ENCODE measurements around the gene PHOX2A. TPM values are rescaled to one million over a fixed set of nuclear protein-coding genes. Genes with fewer than 3 reads are reported as not detected.

Gene PHOX2A
- total and polyA plus RNA-seq, 2 donors = 0.05 to 0.11 TPM

DNA sequence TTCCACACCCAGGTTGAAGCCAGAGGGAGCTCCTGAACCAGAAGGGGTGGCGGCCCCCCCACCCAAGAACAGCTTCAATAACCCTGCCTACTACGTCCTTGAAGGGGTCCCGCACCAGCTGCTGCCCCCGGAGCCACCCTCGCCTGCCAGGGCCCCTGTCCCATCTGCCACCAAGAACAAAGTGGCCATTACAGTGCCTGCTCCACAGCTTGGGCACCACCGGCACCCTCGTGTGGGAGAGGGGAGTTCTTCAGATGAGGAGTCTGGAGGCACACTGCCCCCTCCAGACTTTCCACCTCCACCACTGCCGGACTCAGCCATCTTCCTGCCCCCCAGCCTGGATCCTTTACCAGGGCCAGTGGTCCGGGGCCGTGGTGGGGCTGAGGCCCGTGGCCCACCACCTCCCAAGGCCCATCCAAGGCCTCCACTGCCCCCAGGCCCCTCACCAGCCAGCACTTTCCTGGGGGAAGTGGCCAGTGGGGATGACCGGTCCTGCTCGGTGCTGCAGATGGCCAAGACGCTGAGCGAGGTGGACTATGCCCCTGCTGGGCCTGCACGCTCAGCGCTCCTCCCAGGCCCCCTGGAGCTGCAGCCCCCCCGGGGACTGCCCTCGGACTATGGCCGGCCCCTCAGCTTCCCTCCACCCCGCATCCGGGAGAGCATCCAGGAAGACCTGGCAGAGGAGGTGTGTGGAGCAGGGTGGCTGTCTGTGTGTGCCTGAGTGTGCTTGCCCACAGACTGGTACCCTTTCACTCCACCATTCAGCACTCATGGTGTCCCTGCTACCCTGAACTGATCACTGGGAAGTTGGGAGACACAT lies 6.7 kb downstream of the PHOX2A start:
- no peak for DNase-seq (ENCODE audit: low read depth in 6 of 9, low spot score in 9 of 9)
- H3K36me3 ChIP-seq (ENCODE audit: control insufficient read depth in 2 of 2, insufficient read depth in 2 of 2, low read length in 1 of 2) = peaks cover 44 to 54% of the 10 kb centered on the region in 2 donors
- H3K9me3 ChIP-seq (ENCODE audit: control insufficient read depth in 2 of 2, insufficient read depth in 1 of 2, low read length in 1 of 2) = peaks cover 0 to 1% of the 10 kb centered on the region in 2 donors
- 97% methylated on average over 22 of the region's 22 CpGs for WGBS
- H3K27ac ChIP-seq (ENCODE audit: low read depth in 1 of 2, low read length in 1 of 2) = no peak overlapping the region
- H3K4me1 ChIP-seq (ENCODE audit: control insufficient read depth in 2 of 2, insufficient read depth in 2 of 2, low read length in 2 of 2) = peaks cover 0 to 11% of the 10 kb centered on the region in 2 donors
- no peak overlapping the region for H3K4me3 ChIP-seq (ENCODE audit: low read length in 2 of 2)
- peaks cover 39 to 40% of the 10 kb centered on the region in 2 donors for H3K27me3 ChIP-seq (ENCODE audit: control insufficient read depth in 2 of 2, insufficient read depth in 1 of 2, low read length in 1 of 2)

DNA sequence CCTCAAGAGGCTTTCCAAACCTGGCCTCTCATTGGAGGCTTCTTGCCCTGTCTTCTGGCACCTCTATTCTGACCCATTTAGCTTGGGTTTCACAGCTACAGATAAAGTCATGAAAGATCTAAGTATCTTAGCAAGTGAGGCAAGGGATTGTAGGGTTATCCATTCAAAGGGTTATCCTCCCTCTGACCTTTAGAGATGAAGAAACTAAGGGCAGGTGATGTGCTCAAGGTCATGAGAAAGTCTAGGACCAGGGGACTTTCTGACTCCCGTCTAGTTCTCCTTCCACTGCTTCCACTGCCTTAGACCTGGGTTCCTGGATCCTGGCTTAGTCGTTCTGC lies 7.2 kb downstream of the PHOX2A start:
- Histone ChIP-seq H3K4me1 (ENCODE audit: control insufficient read depth in 2 of 2, insufficient read depth in 2 of 2, low read length in 2 of 2) (peaks cover 0 to 11% of the 10 kb centered on the region in 2 donors), H3K27ac (ENCODE audit: low read depth in 1 of 2, low read length in 1 of 2) (no peak overlapping the region), H3K4me3 (ENCODE audit: low read length in 2 of 2) (no peak overlapping the region), H3K27me3 (ENCODE audit: control insufficient read depth in 2 of 2, insufficient read depth in 1 of 2, low read length in 1 of 2) (peaks cover 34% of the 10 kb centered on the region in 2 donors), H3K9me3 (ENCODE audit: control insufficient read depth in 2 of 2, insufficient read depth in 1 of 2, low read length in 1 of 2) (peaks cover 0 to 1% of the 10 kb centered on the region in 2 donors), H3K36me3 (ENCODE audit: control insufficient read depth in 2 of 2, insufficient read depth in 2 of 2, low read length in 1 of 2) (peaks cover 49 to 60% of the 10 kb centered on the region in 2 donors)
- 92% methylated on average over 2 of the region's 2 CpGs for WGBS
- no peak for DNase-seq (ENCODE audit: low read depth in 6 of 9, low spot score in 9 of 9)

DNA sequence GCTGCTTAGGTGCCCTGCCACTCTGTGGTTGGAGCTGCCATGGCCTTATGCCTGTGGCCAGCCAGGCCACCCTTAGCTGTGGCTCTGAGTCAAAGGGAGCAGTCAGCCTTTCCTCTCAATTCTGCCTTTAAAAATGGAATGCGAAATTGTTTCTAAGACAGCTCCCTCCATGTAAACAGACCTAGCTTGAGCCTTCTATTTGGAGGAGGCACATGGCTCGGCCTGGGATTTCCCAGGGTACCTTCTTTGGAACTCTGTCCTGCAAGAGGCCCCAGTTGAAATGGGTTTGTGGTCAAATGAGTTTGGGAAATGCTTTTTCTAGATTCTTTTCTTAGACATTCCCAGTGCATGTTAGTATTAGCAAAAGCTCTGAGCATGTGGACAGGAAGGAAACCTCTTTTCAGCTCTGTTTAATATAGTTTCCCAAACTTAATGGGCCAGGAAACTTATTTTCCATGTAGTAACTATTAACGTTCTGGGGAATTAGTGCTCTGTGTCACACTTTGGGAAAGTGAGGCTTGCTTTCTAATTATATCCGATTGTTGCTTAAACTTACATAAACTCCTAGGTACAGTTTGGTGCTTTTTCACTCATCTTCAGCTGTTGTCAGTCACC lies 7.8 kb downstream of the PHOX2A start:
- H3K36me3 ChIP-seq (ENCODE audit: control insufficient read depth in 2 of 2, insufficient read depth in 2 of 2, low read length in 1 of 2) = peaks cover 55 to 65% of the 10 kb centered on the region in 2 donors
- peaks cover 0 to 11% of the 10 kb centered on the region in 2 donors for H3K4me1 ChIP-seq (ENCODE audit: control insufficient read depth in 2 of 2, insufficient read depth in 2 of 2, low read length in 2 of 2)
- H3K27me3 ChIP-seq (ENCODE audit: control insufficient read depth in 2 of 2, insufficient read depth in 1 of 2, low read length in 1 of 2) = peaks cover 28% of the 10 kb centered on the region in 2 donors
- 94% methylated on average over 4 of the region's 4 CpGs for WGBS
- H3K4me3 ChIP-seq (ENCODE audit: low read length in 2 of 2) = no peak overlapping the region
- H3K9me3 ChIP-seq (ENCODE audit: control insufficient read depth in 2 of 2, insufficient read depth in 1 of 2, low read length in 1 of 2) = peaks cover 0 to 1% of the 10 kb centered on the region in 2 donors
- no peak overlapping the region for H3K27ac ChIP-seq (ENCODE audit: low read depth in 1 of 2, low read length in 1 of 2)
- no peak for DNase-seq (ENCODE audit: low read depth in 6 of 9, low spot score in 9 of 9)

DNA sequence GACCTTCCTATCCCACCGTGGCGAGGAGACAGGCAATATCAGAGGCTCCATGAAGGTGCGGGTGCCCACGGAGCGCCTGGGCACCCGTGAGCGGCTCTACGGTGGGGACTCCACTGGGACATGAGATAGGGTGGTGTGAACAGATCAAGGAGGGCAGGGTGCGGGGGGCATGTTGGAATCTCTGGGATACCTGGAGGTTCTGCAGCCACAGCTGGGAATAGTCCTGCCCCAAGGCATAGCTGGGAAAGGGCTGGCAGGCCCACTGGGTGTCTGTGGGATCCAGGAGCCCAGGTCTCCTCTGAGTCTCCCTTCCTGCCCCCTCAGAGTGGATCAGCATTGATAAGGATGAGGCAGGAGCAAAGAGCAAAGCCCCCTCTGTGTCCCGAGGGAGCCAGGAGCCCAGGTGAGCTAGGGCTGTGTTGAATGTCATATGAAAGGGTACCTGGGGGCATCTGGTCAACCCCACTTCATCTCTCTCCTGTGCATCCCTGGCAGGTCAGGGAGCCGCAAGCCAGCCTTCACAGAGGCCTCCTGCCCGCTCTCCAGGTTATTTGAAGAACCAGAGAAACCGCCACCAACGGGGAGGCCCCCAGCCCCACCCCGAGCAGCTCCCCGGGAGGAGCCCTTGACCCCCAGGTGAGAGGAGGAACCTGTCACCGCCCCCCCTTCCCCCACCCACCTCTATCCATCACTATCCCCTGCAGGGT lies 8.5 kb downstream of the PHOX2A start:
- peaks cover 0 to 1% of the 10 kb centered on the region in 2 donors for H3K9me3 ChIP-seq (ENCODE audit: control insufficient read depth in 2 of 2, insufficient read depth in 1 of 2, low read length in 1 of 2)
- H3K27me3 ChIP-seq (ENCODE audit: control insufficient read depth in 2 of 2, insufficient read depth in 1 of 2, low read length in 1 of 2) = peaks cover 21 to 22% of the 10 kb centered on the region in 2 donors
- peaks cover 62 to 72% of the 10 kb centered on the region in 2 donors for H3K36me3 ChIP-seq (ENCODE audit: control insufficient read depth in 2 of 2, insufficient read depth in 2 of 2, low read length in 1 of 2)
- H3K4me3 ChIP-seq (ENCODE audit: low read length in 2 of 2) = no peak overlapping the region
- WGBS = 97% methylated on average over 17 of the region's 17 CpGs
- no peak for DNase-seq (ENCODE audit: low read depth in 6 of 9, low spot score in 9 of 9)
- H3K4me1 ChIP-seq (ENCODE audit: control insufficient read depth in 2 of 2, insufficient read depth in 2 of 2, low read length in 2 of 2) = peaks cover 0 to 7% of the 10 kb centered on the region in 2 donors
- no peak overlapping the region for H3K27ac ChIP-seq (ENCODE audit: low read depth in 1 of 2, low read length in 1 of 2)

DNA sequence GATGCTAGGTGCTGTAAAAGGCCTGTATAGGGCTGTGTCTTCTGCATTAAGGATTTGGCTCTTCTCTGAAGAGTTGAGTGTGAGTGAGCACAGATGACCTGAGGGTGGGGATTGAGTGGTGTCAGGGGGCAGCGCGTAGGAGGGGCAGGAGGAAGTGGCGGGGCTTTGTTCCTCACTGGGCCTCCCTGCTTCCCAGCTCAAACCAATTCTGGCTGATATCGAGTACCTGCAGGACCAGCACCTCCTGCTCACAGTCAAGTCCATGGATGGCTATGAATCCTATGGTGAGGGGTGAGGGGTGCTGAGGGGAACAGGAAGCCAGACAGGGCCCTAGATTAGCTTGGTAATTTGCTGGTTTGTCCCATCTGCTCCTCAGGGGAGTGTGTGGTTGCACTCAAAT lies 9.1 kb downstream of the PHOX2A start:
- peaks cover 15 to 16% of the 10 kb centered on the region in 2 donors for H3K27me3 ChIP-seq (ENCODE audit: control insufficient read depth in 2 of 2, insufficient read depth in 1 of 2, low read length in 1 of 2)
- DNase-seq (ENCODE audit: low read depth in 6 of 9, low spot score in 9 of 9) = no peak
- H3K4me3 ChIP-seq (ENCODE audit: low read length in 2 of 2) = no peak overlapping the region
- no peak overlapping the region for H3K27ac ChIP-seq (ENCODE audit: low read depth in 1 of 2, low read length in 1 of 2)
- H3K4me1 ChIP-seq (ENCODE audit: control insufficient read depth in 2 of 2, insufficient read depth in 2 of 2, low read length in 2 of 2) = peaks cover 0 to 2% of the 10 kb centered on the region in 2 donors
- H3K36me3 ChIP-seq (ENCODE audit: control insufficient read depth in 2 of 2, insufficient read depth in 2 of 2, low read length in 1 of 2) = peaks cover 66 to 78% of the 10 kb centered on the region in 2 donors
- peaks cover 0 to 1% of the 10 kb centered on the region in 2 donors for H3K9me3 ChIP-seq (ENCODE audit: control insufficient read depth in 2 of 2, insufficient read depth in 1 of 2, low read length in 1 of 2)
- WGBS = 98% methylated on average over 4 of the region's 4 CpGs

DNA sequence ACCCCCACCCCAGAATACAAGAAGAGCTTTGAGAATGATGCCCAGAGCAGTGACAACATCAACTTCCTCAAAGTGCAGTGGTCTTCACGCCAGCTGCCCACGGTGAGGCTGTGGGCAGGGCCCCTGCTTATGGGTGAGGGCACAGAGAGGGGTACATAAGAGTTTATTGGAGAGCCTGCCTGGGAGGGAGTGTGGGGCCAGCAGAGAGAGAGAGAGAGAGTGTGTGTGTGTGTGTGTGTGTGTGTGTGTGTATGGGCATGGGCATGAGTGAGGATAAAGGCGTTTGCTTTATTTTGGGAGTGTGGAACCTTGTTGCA lies 9.5 kb downstream of the PHOX2A start:
- Histone ChIP-seq H3K36me3 (ENCODE audit: control insufficient read depth in 2 of 2, insufficient read depth in 2 of 2, low read length in 1 of 2) (peaks cover 71 to 82% of the 10 kb centered on the region in 2 donors), H3K4me3 (ENCODE audit: low read length in 2 of 2) (no peak overlapping the region), H3K4me1 (ENCODE audit: control insufficient read depth in 2 of 2, insufficient read depth in 2 of 2, low read length in 2 of 2) (peaks cover 0 to 2% of the 10 kb centered on the region in 2 donors), H3K9me3 (ENCODE audit: control insufficient read depth in 2 of 2, insufficient read depth in 1 of 2, low read length in 1 of 2) (peaks cover 0 to under 1% of the 10 kb centered on the region in 2 donors), H3K27ac (ENCODE audit: low read depth in 1 of 2, low read length in 1 of 2) (no peak overlapping the region), H3K27me3 (ENCODE audit: control insufficient read depth in 2 of 2, insufficient read depth in 1 of 2, low read length in 1 of 2) (peaks cover 12% of the 10 kb centered on the region in 2 donors)
- DNase-seq (ENCODE audit: low read depth in 6 of 9, low spot score in 9 of 9) = no peak
- WGBS = 75% methylated on average over 3 of the region's 3 CpGs

DNA sequence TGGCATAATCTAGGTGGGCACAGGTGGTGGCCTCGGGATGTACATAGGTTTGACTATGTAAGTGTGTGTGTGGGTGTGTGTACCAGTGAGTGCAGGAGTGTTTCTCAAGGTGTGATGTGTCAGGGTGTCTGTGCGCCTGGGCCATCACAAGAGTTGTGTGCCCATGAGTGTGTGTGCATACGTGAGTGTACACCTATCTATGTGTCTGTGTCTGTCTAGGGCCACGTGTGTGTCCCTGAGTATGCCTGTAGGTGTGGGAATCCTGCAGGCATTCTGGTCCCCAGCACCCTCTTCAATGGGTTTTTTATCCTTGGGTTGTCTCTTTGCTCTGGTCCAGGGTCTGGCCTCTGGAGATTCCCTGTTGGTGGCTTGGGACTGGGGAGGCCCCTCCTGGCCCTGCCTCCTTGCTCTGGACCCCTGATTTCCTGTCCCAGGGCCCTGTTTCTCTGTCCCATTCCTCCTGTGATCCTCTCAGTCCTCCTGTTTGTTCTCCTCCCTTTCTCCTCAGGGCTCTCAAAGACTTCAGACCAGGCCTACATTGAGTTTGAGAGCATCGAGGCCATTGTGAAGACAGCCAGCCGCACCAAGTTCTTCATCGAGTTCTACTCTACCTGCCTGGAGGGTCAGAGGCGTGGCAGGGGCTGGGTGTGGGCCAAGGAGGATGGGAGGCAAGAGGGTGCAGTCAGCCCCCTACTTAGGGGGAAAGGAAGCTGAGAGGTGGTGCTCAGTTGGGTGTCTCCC lies 10.0 kb downstream of the PHOX2A start:
- 97% methylated on average over 8 of the region's 8 CpGs for WGBS
- Histone ChIP-seq H3K4me3 (ENCODE audit: low read length in 2 of 2) (no peak overlapping the region), H3K36me3 (ENCODE audit: control insufficient read depth in 2 of 2, insufficient read depth in 2 of 2, low read length in 1 of 2) (peaks cover 75 to 88% of the 10 kb centered on the region in 2 donors), H3K4me1 (ENCODE audit: control insufficient read depth in 2 of 2, insufficient read depth in 2 of 2, low read length in 2 of 2) (no peaks in the 10 kb centered on the region), H3K27ac (ENCODE audit: low read depth in 1 of 2, low read length in 1 of 2) (no peak overlapping the region), H3K27me3 (ENCODE audit: control insufficient read depth in 2 of 2, insufficient read depth in 1 of 2, low read length in 1 of 2) (peaks cover 6% of the 10 kb centered on the region in 2 donors), H3K9me3 (ENCODE audit: control insufficient read depth in 2 of 2, insufficient read depth in 1 of 2, low read length in 1 of 2) (no peaks in the 10 kb centered on the region)
- DNase-seq (ENCODE audit: low read depth in 6 of 9, low spot score in 9 of 9) = no peak

DNA sequence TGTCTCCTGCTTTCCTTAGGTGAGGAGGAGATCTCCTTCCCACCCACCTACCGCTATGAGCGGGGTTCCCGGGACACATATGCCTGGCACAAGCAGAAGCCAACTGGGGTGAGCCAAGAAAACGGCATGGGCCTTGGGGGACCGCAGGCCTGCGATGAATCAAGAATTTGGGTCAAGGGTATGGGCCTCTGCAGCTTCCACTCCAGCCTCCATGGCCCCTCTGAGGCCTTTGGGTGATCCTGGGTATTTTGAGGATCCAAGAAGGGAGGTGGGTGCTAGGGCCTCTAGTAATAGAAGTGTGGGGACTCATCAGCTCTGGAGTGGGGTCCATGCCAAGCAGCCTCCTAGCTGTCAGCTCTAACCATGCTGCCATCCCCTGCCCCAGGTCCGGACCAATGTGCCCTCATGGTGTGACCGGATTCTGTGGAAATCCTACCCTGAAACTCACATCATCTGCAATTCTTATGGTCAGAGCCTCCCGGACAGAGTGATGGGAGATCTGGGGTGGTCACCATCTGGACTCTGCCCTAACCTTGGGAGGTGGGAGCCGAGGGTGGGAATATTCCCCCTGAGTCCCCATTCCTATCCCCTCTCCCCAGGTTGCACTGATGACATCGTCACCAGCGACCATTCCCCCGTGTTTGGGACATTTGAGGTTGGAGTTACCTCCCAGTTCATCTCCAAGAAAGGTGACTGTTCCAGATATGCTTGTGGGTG lies 10.8 kb downstream of the PHOX2A start:
- H3K27me3 ChIP-seq (ENCODE audit: control insufficient read depth in 2 of 2, insufficient read depth in 1 of 2, low read length in 1 of 2) = no peaks in the 10 kb centered on the region
- no peak overlapping the region for H3K27ac ChIP-seq (ENCODE audit: low read depth in 1 of 2, low read length in 1 of 2)
- no peak for DNase-seq (ENCODE audit: low read depth in 6 of 9, low spot score in 9 of 9)
- no peaks in the 10 kb centered on the region for H3K4me1 ChIP-seq (ENCODE audit: control insufficient read depth in 2 of 2, insufficient read depth in 2 of 2, low read length in 2 of 2)
- no peak overlapping the region for H3K4me3 ChIP-seq (ENCODE audit: low read length in 2 of 2)
- H3K9me3 ChIP-seq (ENCODE audit: control insufficient read depth in 2 of 2, insufficient read depth in 1 of 2, low read length in 1 of 2) = no peaks in the 10 kb centered on the region
- 96% methylated on average over 13 of the region's 13 CpGs for WGBS
- peaks cover 83 to 92% of the 10 kb centered on the region in 2 donors for H3K36me3 ChIP-seq (ENCODE audit: control insufficient read depth in 2 of 2, insufficient read depth in 2 of 2, low read length in 1 of 2)
